Measurements from ENCODE around the gene FES.

GRCh38 chr15:90875549-90875981 lies 8.7 kb upstream of the FES start:
- TF ChIP-seq CTCF (IDR thresholded peaks at IDR 0.05; ENCODE audit: poor library complexity, severe bottlenecking) (no peak), POLR2AphosphoS5 (IDR thresholded peaks at IDR 0.05) (no peak), TAF1 (IDR thresholded peaks at IDR 0.05; ENCODE audit: low read depth) (no peak), SMC3 (conservative IDR thresholded peaks at IDR 0.05; ENCODE audit: poor library complexity) (no peak), EZH2 (IDR thresholded peaks at IDR 0.05; ENCODE audit: borderline replicate concordance, insufficient read depth, low read length, poor library complexity, severe bottlenecking) (no peak), EP300 (conservative IDR thresholded peaks at IDR 0.05; ENCODE audit: poor library complexity, severe bottlenecking) (no peak)
